GM12878 (cell line): ENCODE data around the gene ASIC2. TPM values are rescaled to one million over a fixed set of nuclear protein-coding genes. Genes with fewer than 3 reads are reported as not detected.

Experiments used
- ATAC-seq: fragments of 200-7000 bp; cut with Tn5 transposase; 3 replicates; pipeline ENCODE4 v1.9.1; 2020; ENCODE audit warnings: mild to moderate bottlenecking, moderate library complexity
- BruUV-seq: library from RNA; stranded (reverse); fragments of 400-500 nt; replicated peaks from 2 replicates; lab custom pipeline; 2021; lab: Mats Ljungman, UMichigan
- CTCF ChIA-PET: fragments of 300-600 bp; sonication (Branson Sonifier 250); formaldehyde crosslinking; extraction: SDS; loops from one replicate; lab custom pipeline; 2021; ENCODE audit warnings: inconsistent platforms; lab: Yijun Ruan, JAX
- POLR2A ChIA-PET: fragments of 350-600 bp; formaldehyde crosslinking; extraction: SDS; loops from one replicate; lab custom pipeline; 2021; ENCODE audit warnings: inconsistent platforms; lab: Charles Lee
- RAD21 ChIA-PET: fragments of 300-600 bp; sonication (Branson Sonifier 250); formaldehyde crosslinking; loops from one replicate; lab custom pipeline; 2023; ENCODE audit warnings: antibody characterized with exemption; ENCODE audit not compliant: unreplicated experiment; lab: Charles Lee
- SMC1A ChIA-PET: fragments of 300-600 bp; sonication (Branson Sonifier 250); formaldehyde crosslinking; loops from one replicate; lab custom pipeline; 2023; ENCODE audit not compliant: unreplicated experiment, uncharacterized antibody; lab: Charles Lee
- DNase-seq: peaks from one replicate; pipeline ENCODE4 v3.0.0-alpha.2; 2011; ENCODE audit warnings: low read depth, low spot score
- FAIRE-seq: peaks from 3 replicates; lab custom pipeline; 2011; peaks lifted over from hg19 to GRCh38; lab: Jason Lieb, UNC
- H2AFZ ChIP-seq: 2 replicates; pipeline ENCODE4 v1.6.0; 2011; ENCODE audit warnings: low read depth, low read length, control low read depth; ENCODE audit not compliant: control insufficient read depth
- H3K27ac ChIP-seq: 2 replicates; pipeline ENCODE4 v1.5.1; 2011; ENCODE audit warnings: control low read depth; ENCODE audit not compliant: control insufficient read depth, insufficient read depth
- H3K27me3 ChIP-seq, 2 experiments: replicated peaks in 1 of 2; 2 replicates each; pipeline versions ENCODE4 v1.6.0 to v1.6.1; 2011; ENCODE audit warnings: low read length in 1 of 2; ENCODE audit not compliant: control insufficient read depth in 2 of 2, insufficient read depth in 2 of 2
- H3K36me3 ChIP-seq, 2 experiments: 2 replicates each; pipeline ENCODE4 v1.5.1; 2011; ENCODE audit warnings: low read length in 1 of 2; ENCODE audit not compliant: control insufficient read depth in 2 of 2, insufficient read depth in 2 of 2
- H3K4me1 ChIP-seq: 2 replicates; pipeline ENCODE4 v1.6.1; 2011; ENCODE audit warnings: mild to moderate bottlenecking, low read length, moderate library complexity, mixed read lengths; ENCODE audit not compliant: control insufficient read depth, insufficient read depth
- H3K4me2 ChIP-seq: 2 replicates; pipeline ENCODE4 v1.6.0; 2011; ENCODE audit warnings: control low read depth; ENCODE audit not compliant: control insufficient read depth, insufficient read depth
- H3K4me3 ChIP-seq: fragments of 200-600 bp; sonication (generic); 2 replicates; pipeline ENCODE4 v1.5.1; 2016
- H3K79me2 ChIP-seq: 2 replicates; pipeline ENCODE4 v1.6.0; 2011; ENCODE audit warnings: low read length; ENCODE audit not compliant: control insufficient read depth, insufficient read depth
- H3K9ac ChIP-seq: 2 replicates; pipeline ENCODE4 v1.8.0; 2011; ENCODE audit warnings: low read length, control low read depth, mixed read lengths; ENCODE audit not compliant: control insufficient read depth, insufficient read depth
- H3K9me3 ChIP-seq: replicated peaks from 3 replicates; pipeline ENCODE4 v1.5.1; 2011; ENCODE audit warnings: mild to moderate bottlenecking, low read length; ENCODE audit not compliant: control insufficient read depth, insufficient read depth
- H4K20me1 ChIP-seq: 2 replicates; pipeline ENCODE4 v1.6.0; 2011; ENCODE audit not compliant: control insufficient read depth, insufficient read depth
- ASH2L ChIP-seq: fragments of 300-600, 200-600 bp; sonication (generic); IDR thresholded peaks from 2 replicates; pipeline ENCODE4 v1.6.1; 2017; ENCODE audit warnings: low read depth, mild to moderate bottlenecking, borderline replicate concordance
- NFYB ChIP-seq: IDR thresholded peaks from 2 replicates; pipeline ENCODE4 v1.6.1; 2011; ENCODE audit warnings: low read depth, mild to moderate bottlenecking, low read length, improper control_type of control experiment, moderate library complexity; ENCODE audit not compliant: insufficient read depth
- SMARCA5 ChIP-seq: fragments of 450-650 bp; IDR thresholded peaks from 2 replicates; pipeline ENCODE4 v1.6.1; 2017; ENCODE audit warnings: mild to moderate bottlenecking
- WGBS: methylation state at CpG from one replicate; pipeline ENCODE4 v1.1.6; 2016; ENCODE audit warnings: low lambda C conversion rate; ENCODE audit not compliant: insufficient replicate concordance, insufficient coverage; ENCODE audit errors: missing lambda C conversion rate; 5-methylcytosine and 5-hydroxymethylcytosine counted together
- in situ Hi-C: fragments of 300-500 bp; cut with MboI; formaldehyde crosslinking; loops from 9 replicates; pipeline ENCODE4 v1.14.3; 2018; ENCODE audit warnings: mixed read lengths
- intact Hi-C: fragments of 100-400 bp; cut with micrococcal nuclease; formaldehyde crosslinking; loops from one replicate; pipeline ENCODE4 v1.14.2; 2022; ENCODE audit not compliant: unreplicated experiment
- polyA plus RNA-seq, 11 experiments: library from polyadenylated mRNA; depleted of rRNA in 4 of 11; unstranded in 6 of 11; stranded (reverse) in 5 of 11; fragments of >200 nt; fragmentation: Nextera tagmentation in 4 of 11; fragmentation: Illumina TruSeq in 1 of 11; extraction: Ambion mirVana in 4 of 11; extraction: Trizol in 1 of 11; gene quantifications; 1 replicate in 1 of 11; 2 replicates in 10 of 11; pipeline versions ENCODE4 v1.2.1 to v1.2.3, GENCODE V29; 2011 to 2016; ENCODE audit warnings: inconsistent platforms in 2 of 11, missing spikeins in 2 of 11, low read depth in 1 of 11
- total RNA-seq, 4 experiments: library from RNA; depleted of rRNA in 3 of 4; stranded (reverse); fragments of >200 nt in 3 of 4; fragmentation: Illumina TruSeq in 1 of 4; extraction: Trizol in 1 of 4; gene quantifications; 2 replicates each; pipeline versions ENCODE4 v1.2.1 to v1.2.3, GENCODE V29; 2013 to 2021
- TF ChIP-seq, protein P1 (sequence below): fragments of 450-650 bp; conservative IDR thresholded peaks from 2 replicates; pipeline ENCODE4 v1.6.1; 2017; ENCODE audit warnings: mild to moderate bottlenecking, moderate library complexity
- TF ChIP-seq, protein P2 (sequence below): fragments of 450-650 bp; IDR thresholded peaks from 2 replicates; pipeline ENCODE4 v1.6.1; 2017; ENCODE audit warnings: mild to moderate bottlenecking, moderate library complexity

The ASIC2 gene
- total and polyA plus RNA-seq, 10 of the 15 experiments (the other 5 are each of a cell fraction or from before 2014, with no cell fraction given), result not detected

- SMC1A ChIA-PET, result no interaction called here
- Histone ChIP-seq H3K4me1 (no peaks in the 10 kb centered on the region), H3K27ac (no peak overlapping the region), H3K9me3 (no peaks in the 10 kb centered on the region), H3K4me2 (no peak overlapping the region), H3K9ac (no peak overlapping the region), H3K79me2 (no peaks in the 10 kb centered on the region), H2AFZ (no peak overlapping the region), H4K20me1 (no peaks in the 10 kb centered on the region), H3K4me3 (no peak overlapping the region)
- ATAC-seq (no peak), DNase-seq (no peak), FAIRE-seq (no peak)
- CTCF ChIA-PET, result no interaction called here
- intact Hi-C loops, result no loop called here
- WGBS, result 33% methylated on average over 8 of the region's 8 CpGs
- RAD21 ChIA-PET, result no interaction called here
- TF ChIP-seq, protein P1, sequence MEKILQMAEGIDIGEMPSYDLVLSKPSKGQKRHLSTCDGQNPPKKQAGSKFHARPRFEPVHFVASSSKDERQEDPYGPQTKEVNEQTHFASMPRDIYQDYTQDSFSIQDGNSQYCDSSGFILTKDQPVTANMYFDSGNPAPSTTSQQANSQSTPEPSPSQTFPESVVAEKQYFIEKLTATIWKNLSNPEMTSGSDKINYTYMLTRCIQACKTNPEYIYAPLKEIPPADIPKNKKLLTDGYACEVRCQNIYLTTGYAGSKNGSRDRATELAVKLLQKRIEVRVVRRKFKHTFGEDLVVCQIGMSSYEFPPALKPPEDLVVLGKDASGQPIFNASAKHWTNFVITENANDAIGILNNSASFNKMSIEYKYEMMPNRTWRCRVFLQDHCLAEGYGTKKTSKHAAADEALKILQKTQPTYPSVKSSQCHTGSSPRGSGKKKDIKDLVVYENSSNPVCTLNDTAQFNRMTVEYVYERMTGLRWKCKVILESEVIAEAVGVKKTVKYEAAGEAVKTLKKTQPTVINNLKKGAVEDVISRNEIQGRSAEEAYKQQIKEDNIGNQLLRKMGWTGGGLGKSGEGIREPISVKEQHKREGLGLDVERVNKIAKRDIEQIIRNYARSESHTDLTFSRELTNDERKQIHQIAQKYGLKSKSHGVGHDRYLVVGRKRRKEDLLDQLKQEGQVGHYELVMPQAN, result no peak
- TF ChIP-seq SMARCA5 (no peak), NFYB (no peak), ASH2L (no peak)
- TF ChIP-seq, protein P2, sequence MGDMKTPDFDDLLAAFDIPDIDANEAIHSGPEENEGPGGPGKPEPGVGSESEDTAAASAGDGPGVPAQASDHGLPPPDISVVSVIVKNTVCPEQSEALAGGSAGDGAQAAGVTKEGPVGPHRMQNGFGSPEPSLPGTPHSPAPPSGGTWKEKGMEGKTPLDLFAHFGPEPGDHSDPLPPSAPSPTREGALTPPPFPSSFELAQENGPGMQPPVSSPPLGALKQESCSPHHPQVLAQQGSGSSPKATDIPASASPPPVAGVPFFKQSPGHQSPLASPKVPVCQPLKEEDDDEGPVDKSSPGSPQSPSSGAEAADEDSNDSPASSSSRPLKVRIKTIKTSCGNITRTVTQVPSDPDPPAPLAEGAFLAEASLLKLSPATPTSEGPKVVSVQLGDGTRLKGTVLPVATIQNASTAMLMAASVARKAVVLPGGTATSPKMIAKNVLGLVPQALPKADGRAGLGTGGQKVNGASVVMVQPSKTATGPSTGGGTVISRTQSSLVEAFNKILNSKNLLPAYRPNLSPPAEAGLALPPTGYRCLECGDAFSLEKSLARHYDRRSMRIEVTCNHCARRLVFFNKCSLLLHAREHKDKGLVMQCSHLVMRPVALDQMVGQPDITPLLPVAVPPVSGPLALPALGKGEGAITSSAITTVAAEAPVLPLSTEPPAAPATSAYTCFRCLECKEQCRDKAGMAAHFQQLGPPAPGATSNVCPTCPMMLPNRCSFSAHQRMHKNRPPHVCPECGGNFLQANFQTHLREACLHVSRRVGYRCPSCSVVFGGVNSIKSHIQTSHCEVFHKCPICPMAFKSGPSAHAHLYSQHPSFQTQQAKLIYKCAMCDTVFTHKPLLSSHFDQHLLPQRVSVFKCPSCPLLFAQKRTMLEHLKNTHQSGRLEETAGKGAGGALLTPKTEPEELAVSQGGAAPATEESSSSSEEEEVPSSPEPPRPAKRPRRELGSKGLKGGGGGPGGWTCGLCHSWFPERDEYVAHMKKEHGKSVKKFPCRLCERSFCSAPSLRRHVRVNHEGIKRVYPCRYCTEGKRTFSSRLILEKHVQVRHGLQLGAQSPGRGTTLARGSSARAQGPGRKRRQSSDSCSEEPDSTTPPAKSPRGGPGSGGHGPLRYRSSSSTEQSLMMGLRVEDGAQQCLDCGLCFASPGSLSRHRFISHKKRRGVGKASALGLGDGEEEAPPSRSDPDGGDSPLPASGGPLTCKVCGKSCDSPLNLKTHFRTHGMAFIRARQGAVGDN, result no peak
- TF ChIP-seq, all 136 proteins: peak for 0
- POLR2A ChIA-PET, result no interaction called here
- BruUV-seq, result no TSS peak
- Histone ChIP-seq H3K36me3 (no peaks in the 10 kb centered on the region), H3K27me3 (no peaks in the 10 kb centered on the region; a peak in 1 of 4 replicates)
- in situ Hi-C loops, result no loop called here
Observed at GRCh38 chr17:33242375-33243124, 50.5 kb downstream of the ASIC2 start.
